Gastroesophageal sphincter (tissue), 3 donors: ENCODE data around the gene OR10W1.

Source experiments
- EP300 ChIP-seq: sonication (generic); formaldehyde crosslinking; IDR thresholded peaks from one replicate; pipeline ENCODE4 v1.6.1; 2017; ENCODE audit warnings: antibody characterized with exemption, mild to moderate bottlenecking
- POLR2A ChIP-seq, 2 donors: fragments of 450-650 bp; IDR thresholded peaks; one replicate each; pipeline ENCODE4 v1.6.1; 2017; ENCODE audit warnings: antibody characterized with exemption in 2 of 2, mild to moderate bottlenecking in 2 of 2, moderate library complexity in 1 of 2
- POLR2AphosphoS5 ChIP-seq: sonication (generic); formaldehyde crosslinking; IDR thresholded peaks from one replicate; pipeline ENCODE4 v1.6.1; 2017; ENCODE audit warnings: antibody characterized with exemption
- TF ChIP-seq, protein P1 (sequence below), 4 experiments: fragments of 200-600 bp in 2 of 4; fragments of 450-650 bp in 2 of 4; sonication (generic) in 1 of 4; IDR thresholded peaks; one replicate each; pipeline ENCODE4 v1.5.1; 2017 to 2019; ENCODE audit warnings: antibody characterized with exemption in 4 of 4, mild to moderate bottlenecking in 2 of 4, moderate library complexity in 2 of 4

GRCh38 chr11:58292017-58292416 lies 24.0 kb upstream of the OR10W1 start:
- TF ChIP-seq, protein P1, sequence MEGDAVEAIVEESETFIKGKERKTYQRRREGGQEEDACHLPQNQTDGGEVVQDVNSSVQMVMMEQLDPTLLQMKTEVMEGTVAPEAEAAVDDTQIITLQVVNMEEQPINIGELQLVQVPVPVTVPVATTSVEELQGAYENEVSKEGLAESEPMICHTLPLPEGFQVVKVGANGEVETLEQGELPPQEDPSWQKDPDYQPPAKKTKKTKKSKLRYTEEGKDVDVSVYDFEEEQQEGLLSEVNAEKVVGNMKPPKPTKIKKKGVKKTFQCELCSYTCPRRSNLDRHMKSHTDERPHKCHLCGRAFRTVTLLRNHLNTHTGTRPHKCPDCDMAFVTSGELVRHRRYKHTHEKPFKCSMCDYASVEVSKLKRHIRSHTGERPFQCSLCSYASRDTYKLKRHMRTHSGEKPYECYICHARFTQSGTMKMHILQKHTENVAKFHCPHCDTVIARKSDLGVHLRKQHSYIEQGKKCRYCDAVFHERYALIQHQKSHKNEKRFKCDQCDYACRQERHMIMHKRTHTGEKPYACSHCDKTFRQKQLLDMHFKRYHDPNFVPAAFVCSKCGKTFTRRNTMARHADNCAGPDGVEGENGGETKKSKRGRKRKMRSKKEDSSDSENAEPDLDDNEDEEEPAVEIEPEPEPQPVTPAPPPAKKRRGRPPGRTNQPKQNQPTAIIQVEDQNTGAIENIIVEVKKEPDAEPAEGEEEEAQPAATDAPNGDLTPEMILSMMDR (IDR thresholded peaks at IDR 0.05) = no peak
- TF ChIP-seq POLR2A (IDR thresholded peaks at IDR 0.05) (no peak), EP300 (no peak), POLR2AphosphoS5 (no peak)
